PC-3 (cell line): ENCODE measurements around the gene OR1K1. TPM values are rescaled to one million over a fixed set of nuclear protein-coding genes. Genes with fewer than 3 reads are reported as not detected.
A peak's percentile ranks its signal among the peaks of the same experiment; 100 is the strongest.
"Not testable (repeated sequence)": the region's sequence is repeated elsewhere in the genome, so short reads cannot be mapped to it uniquely, and the experiment has no call there.

Experiments
- ATAC-seq: fragments of 200-7000 bp; cut with Tn5 transposase; 2 replicates; pipeline ENCODE4 v1.9.1; 2020; ENCODE audit warnings: mild to moderate bottlenecking, moderate library complexity
- BruUV-seq: library from RNA; stranded (reverse); fragments of 400-500 nt; replicated peaks from 2 replicates; lab custom pipeline; 2021; lab: Mats Ljungman, UMichigan
- CTCF ChIA-PET: fragments of 300-600 bp; sonication (Branson Sonifier 250); formaldehyde crosslinking; loops from one replicate; lab custom pipeline; 2022; ENCODE audit warnings: antibody characterized with exemption; lab: Charles Lee
- POLR2A ChIA-PET: fragments of 300-600 bp; sonication (Branson Sonifier 250); formaldehyde crosslinking; loops from one replicate; lab custom pipeline; 2022; ENCODE audit warnings: antibody characterized with exemption; ENCODE audit not compliant: unreplicated experiment; lab: Charles Lee
- DNase-seq: peaks from one replicate; pipeline ENCODE4 v3.0.0-alpha.2; 2015
- H2AFZ ChIP-seq: fragments of 300-600 bp; sonication (generic); 2 replicates; pipeline ENCODE4 v1.6.0; 2016; ENCODE audit warnings: antibody characterized with exemption, low read length
- H3F3A ChIP-seq: fragments of 300-600 bp; sonication (generic); one replicate; pipeline ENCODE4 v1.6.0; 2017; ENCODE audit warnings: antibody characterized with exemption, low read length, control low read depth, mild to moderate bottlenecking; ENCODE audit not compliant: unreplicated experiment
- H3K27ac ChIP-seq: fragments of 300-600 bp; sonication (generic); 2 replicates; pipeline ENCODE4 v1.5.1; 2016; ENCODE audit warnings: mild to moderate bottlenecking, low read length
- H3K27me3 ChIP-seq: fragments of 300-600 bp; sonication (generic); 2 replicates; pipeline ENCODE4 v1.6.1; 2016; ENCODE audit warnings: low read length, mixed read lengths
- H3K36me3 ChIP-seq: fragments of 300-600 bp; sonication (generic); 2 replicates; pipeline ENCODE4 v1.6.1; 2016; ENCODE audit warnings: low read depth, mixed run types, low read length, mixed read lengths
- H3K4me1 ChIP-seq: fragments of 300-600 bp; sonication (generic); 2 replicates; pipeline ENCODE4 v1.5.1; 2016; ENCODE audit warnings: low read length; ENCODE audit not compliant: insufficient read depth
- H3K4me2 ChIP-seq: fragments of 300-600 bp; sonication (generic); 2 replicates; pipeline ENCODE4 v1.6.0; 2016; ENCODE audit warnings: low read length
- H3K4me3 ChIP-seq: fragments of 300-600 bp; sonication (generic); 2 replicates; pipeline ENCODE4 v1.5.1; 2016; ENCODE audit warnings: mild to moderate bottlenecking, low read length, mixed read lengths
- H3K79me2 ChIP-seq: fragments of 300-600 bp; sonication (generic); 2 replicates; pipeline ENCODE4 v1.6.1; 2017; ENCODE audit warnings: low read length, mixed read lengths
- H3K9ac ChIP-seq: fragments of 300-600 bp; sonication (generic); 2 replicates; pipeline ENCODE4 v1.6.0; 2016; ENCODE audit warnings: mild to moderate bottlenecking, low read length
- H3K9me2 ChIP-seq: fragments of 300-600 bp; sonication (generic); replicated peaks from 2 replicates; pipeline ENCODE4 v1.6.1; 2016; ENCODE audit warnings: mixed run types, low read length, mixed read lengths
- H3K9me3 ChIP-seq: fragments of 300-600 bp; sonication (generic); 2 replicates; pipeline ENCODE4 v1.6.1; 2016; ENCODE audit warnings: low read length, mixed read lengths
- H4K20me1 ChIP-seq: fragments of 300-600 bp; sonication (generic); 2 replicates; pipeline ENCODE4 v1.6.1; 2016; ENCODE audit warnings: low read length, mixed read lengths
- CTCF ChIP-seq: fragments of 300-600 bp; sonication (generic); conservative IDR thresholded peaks from 2 replicates; pipeline ENCODE4 v1.5.1; 2017; ENCODE audit warnings: antibody characterized with exemption, low read depth, mild to moderate bottlenecking, low read length
- EZH2 ChIP-seq: fragments of 300-600 bp; sonication (generic); IDR thresholded peaks from one replicate; pipeline ENCODE4 v1.6.1; 2017; ENCODE audit warnings: antibody characterized with exemption, mild to moderate bottlenecking, low read length; ENCODE audit not compliant: unreplicated experiment
- EZH2phosphoT487 ChIP-seq: fragments of 300-600 bp; sonication (generic); IDR thresholded peaks from 2 replicates; pipeline ENCODE4 v1.6.1; 2018; ENCODE audit warnings: mild to moderate bottlenecking, antibody characterized with exemption, low read length, borderline replicate concordance
- intact Hi-C: fragments of 100-400 bp; cut with micrococcal nuclease; formaldehyde crosslinking; loops from 2 replicates; pipeline ENCODE4 v1.9.0; 2023
- total RNA-seq: library from RNA; depleted of rRNA; stranded (reverse); fragments of >200 nt; gene quantifications from 2 replicates; pipeline ENCODE4 v1.2.3, GENCODE V29; 2014

Gene OR1K1
- total RNA-seq, 1 experiment from 2014 or later: not detected

- ChIA-PET CTCF (no interaction called here), POLR2A (no interaction called here)
- intact Hi-C loops: no loop called here
- no peaks in the 10 kb centered on the region for H3K36me3 ChIP-seq
- no peaks in the 10 kb centered on the region for H3F3A ChIP-seq
- no TSS peak for BruUV-seq
- ATAC-seq (no peak), DNase-seq (no peak)
- no peak overlapping the region for H3K9ac ChIP-seq
- no peak overlapping the region for H3K4me2 ChIP-seq
- no peak for TF ChIP-seq EZH2phosphoT487
- TF ChIP-seq CTCF: no peak
- no peak for TF ChIP-seq EZH2
- no peaks in the 10 kb centered on the region for H4K20me1 ChIP-seq
- H3K27me3 ChIP-seq: no peaks in the 10 kb centered on the region
- H3K4me3 ChIP-seq: no peak overlapping the region
- no peak overlapping the region for H3K27ac ChIP-seq
- H3K9me3 ChIP-seq: no peaks in the 10 kb centered on the region
- no peak overlapping the region for H2AFZ ChIP-seq
- no peaks in the 10 kb centered on the region for H3K9me2 ChIP-seq
- H3K4me1 ChIP-seq: peaks cover 7% of the 10 kb centered on the region
- no peaks in the 10 kb centered on the region for H3K79me2 ChIP-seq
Observed at GRCh38 chr9:122807271-122807900, 7.5 kb downstream of the OR1K1 start.

GRCh38 chr9:122808141-122808540, 8.2 kb downstream of the OR1K1 start:
- Histone ChIP-seq H3K9me3 (no peaks in the 10 kb centered on the region), H3K9me2 (no peaks in the 10 kb centered on the region), H4K20me1 (no peaks in the 10 kb centered on the region), H3K27me3 (no peaks in the 10 kb centered on the region), H3K79me2 (no peaks in the 10 kb centered on the region), H3K4me2 (no peak overlapping the region), H3K27ac (no peak overlapping the region), H3K36me3 (no peaks in the 10 kb centered on the region), H3K4me1 (peaks cover 7% of the 10 kb centered on the region), H3K4me3 (no peak overlapping the region), H3K9ac (no peak overlapping the region), H3F3A (no peaks in the 10 kb centered on the region), H2AFZ (no peak overlapping the region)
- DNase-seq (no peak), ATAC-seq (no peak)
- TF ChIP-seq CTCF: no peak
- no peak for TF ChIP-seq EZH2phosphoT487
- no peak for TF ChIP-seq EZH2
- ChIA-PET CTCF (no interaction called here), POLR2A (no interaction called here)
- intact Hi-C loops: no loop called here
- no TSS peak for BruUV-seq

- H4K20me1 ChIP-seq, H3K9me2 ChIP-seq, intact Hi-C loops, BruUV-seq, H3K36me3 ChIP-seq, H3K9me3 ChIP-seq, POLR2A ChIA-PET, H3K9ac ChIP-seq, H3K27ac ChIP-seq, ATAC-seq, H3K79me2 ChIP-seq, H3K4me1 ChIP-seq, H3K27me3 ChIP-seq, H3F3A ChIP-seq, H2AFZ ChIP-seq: not testable (repeated sequence)
- H3K4me2 ChIP-seq: peak overlapping the region; percentile 69
- DNase-seq: peak; percentile 50
- peak overlapping the region; percentile 52; the same call in 1 of the 2 replicates for H3K4me3 ChIP-seq
- CTCF ChIA-PET: interaction anchor here (0.7 kb wide), 1 partner anchor 684 kb away, joined by 3 read pairs; no protein-coding TSS in a partner anchor
Observed at GRCh38 chr9:122809261-122809660, 9.3 kb downstream of the OR1K1 start.
